ENCODE measurements around the gene PSMA3. TPM values are rescaled to one million over a fixed set of nuclear protein-coding genes. Genes with fewer than 3 reads are reported as not detected.
A peak's percentile ranks its signal among the peaks of the same experiment; 100 is the strongest.

The PSMA3 gene
- total RNA-seq, 4 donors from 2014 or later, result 91.8 to 126 (median 107) TPM

- ATAC-seq (ENCODE audit: low FRiP score), result no peak
- DNase-seq (ENCODE audit: low spot score), result no peak
- TF ChIP-seq CTCF (IDR thresholded peaks at IDR 0.05), result no peak
These were observed 31.5 kb upstream of the PSMA3 start for GRCh38 chr14:58213176-58213575.

- TF ChIP-seq CTCF (IDR thresholded peaks at IDR 0.05), result no peak
- no peak for DNase-seq (ENCODE audit: low spot score)
- no peak for ATAC-seq (ENCODE audit: low FRiP score)
These were observed 29.3 kb upstream of the PSMA3 start for GRCh38 chr14:58215191-58215914.

GRCh38 chr14:58216544-58216943 is 28.1 kb upstream of the PSMA3 start:
- DNase-seq (ENCODE audit: low spot score) (no peak), ATAC-seq (ENCODE audit: low FRiP score) (no peak)
- no peak for TF ChIP-seq CTCF (IDR thresholded peaks at IDR 0.05)

- DNase-seq (ENCODE audit: low spot score) (no peak), ATAC-seq (ENCODE audit: low FRiP score) (no peak)
- TF ChIP-seq CTCF (IDR thresholded peaks at IDR 0.05), result no peak
These were observed 17.4 kb upstream of the PSMA3 start for GRCh38 chr14:58227096-58227819.

- TF ChIP-seq CTCF (IDR thresholded peaks at IDR 0.05), result no peak
- DNase-seq (ENCODE audit: low spot score) (no peak), ATAC-seq (ENCODE audit: low FRiP score) (peak; percentile 77)
These were observed 6.1 kb upstream of the PSMA3 start for GRCh38 chr14:58238252-58239243.

- ATAC-seq (ENCODE audit: low FRiP score) (no peak), DNase-seq (ENCODE audit: low spot score) (peak; percentile 67)
- no peak for TF ChIP-seq CTCF (IDR thresholded peaks at IDR 0.05)
These were observed 5.1 kb upstream of the PSMA3 start for GRCh38 chr14:58239244-58240195.

Measured in omental fat pad (tissue), 4 donors.